Heart right ventricle (tissue), 16 donors: ENCODE measurements around the gene TRIM46. TPM values are rescaled to one million over a fixed set of nuclear protein-coding genes. Genes with fewer than 3 reads are reported as not detected.

ENCODE experiments used
- ATAC-seq, 8 donors: fragments of 200-7000 bp; cut with Tn5 transposase; one replicate each; pipeline ENCODE4 v1.9.1; 2020; ENCODE audit warnings: mild to moderate bottlenecking in 8 of 8, moderate library complexity in 8 of 8, moderate number of reproducible peaks in 1 of 8
- DNase-seq, 2 donors: peaks; one replicate each; pipeline ENCODE4 v3.0.0-alpha.2; 2020
- H3K27ac ChIP-seq, 10 donors: fragments of 200-600 bp; sonication (generic) in 2 of 10; one replicate each; pipeline versions ENCODE4 v1.5.0 to v1.8.0; 2020 to 2022; ENCODE audit warnings: mild to moderate bottlenecking in 3 of 10
- H3K27me3 ChIP-seq, 7 donors: fragments of 200-600 bp; one replicate each; pipeline ENCODE4 v1.8.0; 2021 to 2022; ENCODE audit warnings: mild to moderate bottlenecking in 2 of 7
- H3K36me3 ChIP-seq, 9 donors: fragments of 200-600 bp; sonication (generic) in 1 of 9; one replicate each; pipeline versions ENCODE4 v1.5.0 to v1.8.0; 2020 to 2022; ENCODE audit warnings: mild to moderate bottlenecking in 2 of 9
- H3K4me1 ChIP-seq, 9 donors: fragments of 200-600 bp; sonication (generic) in 1 of 9; one replicate each; pipeline versions ENCODE4 v1.5.0 to v1.8.0; 2020 to 2022; ENCODE audit warnings: mild to moderate bottlenecking in 4 of 9
- H3K4me3 ChIP-seq, 10 donors: fragments of 200-600 bp; sonication (generic) in 2 of 10; one replicate each; pipeline versions ENCODE4 v1.5.0 to v1.8.0; 2020 to 2022; ENCODE audit warnings: mild to moderate bottlenecking in 7 of 10, moderate library complexity in 2 of 10
- H3K9me3 ChIP-seq, 11 donors: fragments of 200-600 bp in 10 of 11; sonication (generic) in 2 of 11; one replicate each; pipeline versions ENCODE4 v1.5.0 to v1.8.0; 2013 to 2022; ENCODE audit warnings: mild to moderate bottlenecking in 2 of 11, control low read depth in 1 of 11, moderate library complexity in 1 of 11
- CTCF ChIP-seq, 9 donors: fragments of 200-600 bp; sonication (generic) in 2 of 9; IDR thresholded peaks; one replicate each; pipeline versions ENCODE4 v1.5.0 to v1.8.0; 2021 to 2022; ENCODE audit warnings: antibody characterized with exemption in 9 of 9, mild to moderate bottlenecking in 5 of 9, moderate library complexity in 1 of 9
- WGBS, 2 donors: extraction: QIAGEN DNeasy Blood & Tissue Kit; methylation state at CpG; one replicate each; pipeline ENCODE4 v1.1.7; 2013; ENCODE audit warnings: inconsistent platforms in 1 of 2; 5-methylcytosine and 5-hydroxymethylcytosine counted together
- intact Hi-C, 10 donors: fragments of 100-400 bp; cut with DNase I; formaldehyde crosslinking; loops; one replicate each; pipeline versions ENCODE4 v1.11.1 to v1.14.2; 2022
- polyA plus RNA-seq, 2 donors: library from polyadenylated mRNA; stranded (reverse); fragments of 200-250 nt; gene quantifications; one replicate each; pipeline ENCODE4 v1.2.3, GENCODE V29; 2013
- total RNA-seq, 10 donors: library from RNA; stranded (reverse); fragmentation: NEBNext Ultra II Directional in 3 of 10; extraction: Animal tissue kit (Norgen Biotek cat#: 25700) in 3 of 10; gene quantifications; one replicate each; pipeline versions ENCODE4 v1.2.1 to v1.2.4, GENCODE V29; 2021 to 2023
- donor health status: Arrhythmogenic right ventricular cardiomyopathy.
- donor health status: ischemic (EF 13 %, LVEDD 7.1; RV severe dilation, severe dysfunction).
- donor health status: healthy with polysubstance abuse.
- donor health status: DM: no; HTN: yes; CAD: no.
- donor health status: DM: no; HTN: no; CAD: no.
- donor health status: ischemic (EF 25% LVEDD 6.9; RV normal size, moderate dysfunction).
- donor health status: ischemic (EF 25% LVEDD 5.7; RV mildly dilated, moderate dysfunction).
- donor health status: healthy.
- donor health status: DM: yes; HTN: yes; CAD: no.
- donor health status: Ischemic cardiomyopathy.
- donor health status: ischemic (EF 35%, LVEDD 5.7; RV mildly dilated, moderate dysfunction).
- donor health status: nonischemic (EF 11% LVEDD 7.7; RV severe dilation, severe dysfunction).
- donor health status: DM: yes; HTN: yes; CAD: no.
- donor health status: PGD.
- donor health status: ischemic (EF 29% LVEDD 5.4; RV normal size, mild dysfunction).
- donor health status: nonischemic (EF 23%, LVEDD 6.1; RV moderate dilation, normal function).

The TRIM46 gene
- total and polyA plus RNA-seq, 12 donors = 0.04 to 0.35 (median 0.09) TPM; not detected in 8

DNA sequence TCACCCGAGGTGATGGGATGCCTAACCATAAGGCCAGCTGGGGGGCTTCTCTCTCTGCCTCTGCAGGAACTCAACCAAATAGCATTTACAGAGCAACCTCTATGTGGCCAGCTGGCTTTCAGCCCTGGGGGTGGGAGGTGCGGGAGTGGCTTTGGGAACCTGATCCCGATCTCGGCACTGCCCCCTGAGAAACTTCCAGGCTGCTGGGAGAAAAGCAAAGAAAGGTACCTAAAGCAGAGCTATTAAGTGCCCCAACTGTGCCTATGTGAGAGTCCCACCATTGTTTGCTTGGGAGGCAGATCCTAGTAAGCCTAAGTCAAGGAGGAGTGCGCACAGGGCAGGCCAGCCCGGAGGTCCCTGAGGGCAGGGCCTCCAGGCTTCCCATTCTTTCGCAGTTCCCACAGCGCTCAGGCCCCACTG, 7.6 kb upstream of the TRIM46 start:
- H3K9me3 ChIP-seq = peaks cover 0 to 8% (median 0%) of the 10 kb centered on the region in 11 donors
- peaks cover 0 to 15% (median 0%) of the 10 kb centered on the region in 7 donors for H3K27me3 ChIP-seq
- ATAC-seq (peak in 2 of 8 donors; percentile 1 to 6), DNase-seq (peak in 1 of 2 donors; percentile 54)
- H3K27ac ChIP-seq = peak overlapping the region; percentile 63 to 90 (median 82)
- no peak for TF ChIP-seq CTCF (IDR thresholded peaks at IDR 0.05)
- H3K36me3 ChIP-seq = peaks cover 0 to 26% (median 12%) of the 10 kb centered on the region in 9 donors
- intact Hi-C loops = loop anchor here in 9 of 10 donors (1.0 to 5.0 kb wide), 6 partner anchors 31 to 74 kb away; partner anchors contain the start of genes EFNA1 (in 3 of the 9) and SLC50A1 (in 1 of the 9)
- H3K4me3 ChIP-seq = peak overlapping the region in 4 of 10 donors; percentile 9 to 37 (median 28)
- WGBS, 2 donors = 27 to 55% methylated on average over 8 of the region's 8 CpGs
- peaks cover 8 to 33% (median 25%) of the 10 kb centered on the region in 9 donors for H3K4me1 ChIP-seq

DNA sequence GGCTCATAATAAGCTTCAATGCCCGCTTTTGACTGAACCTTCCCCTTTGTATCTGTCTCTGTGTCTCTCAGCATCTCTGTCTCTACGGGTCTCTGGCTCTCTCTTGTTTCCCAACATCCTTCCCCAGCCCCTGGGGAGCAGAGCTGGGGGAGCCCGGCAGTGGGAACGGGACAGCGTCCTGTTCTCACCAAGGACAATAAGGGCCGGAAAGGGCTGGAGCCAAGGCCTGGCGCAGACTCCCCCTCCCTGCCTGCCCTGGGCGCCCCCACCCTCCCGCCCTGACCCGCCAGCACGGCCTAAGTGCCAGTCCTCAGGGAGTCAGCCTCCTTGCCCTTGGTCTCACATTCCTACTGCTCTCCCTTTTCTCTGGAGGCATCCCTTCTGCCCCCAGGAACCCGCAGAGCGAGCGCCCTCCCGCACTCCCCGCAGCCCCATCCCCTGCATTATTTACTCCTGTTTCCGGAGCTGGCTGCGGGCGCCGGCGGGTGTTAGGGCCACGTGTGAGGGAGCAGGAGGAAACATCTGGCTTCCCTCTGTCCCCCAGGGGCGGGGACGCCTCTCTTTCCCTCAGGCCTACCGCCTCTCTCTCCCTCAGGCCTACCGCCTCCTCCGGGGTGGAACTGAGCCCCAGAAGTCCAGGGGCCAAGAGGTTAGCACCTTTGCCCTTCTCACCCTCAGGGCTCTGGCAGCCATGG, 7.0 kb upstream of the TRIM46 start:
- DNase-seq (peak; percentile 81 to 90), ATAC-seq (peak; percentile 74 to 90 (median 83))
- peaks cover 0 to 15% (median 0%) of the 10 kb centered on the region in 7 donors for H3K27me3 ChIP-seq
- peaks cover 8 to 36% (median 26%) of the 10 kb centered on the region in 9 donors for H3K4me1 ChIP-seq
- peaks cover 0 to 32% (median 12%) of the 10 kb centered on the region in 9 donors for H3K36me3 ChIP-seq
- WGBS, 2 donors = 22 to 31% methylated on average over 25 to 27 of the region's 27 CpGs
- H3K9me3 ChIP-seq = peaks cover 0 to 8% (median 0%) of the 10 kb centered on the region in 11 donors
- H3K27ac ChIP-seq = peak overlapping the region; percentile 63 to 90 (median 82)
- intact Hi-C loops = loop anchor here in 9 of 10 donors (1.0 to 5.0 kb wide), 7 partner anchors 32 to 75 kb away; partner anchors contain the start of genes EFNA1 (in 3 of the 9) and SLC50A1 (in 1 of the 9)
- TF ChIP-seq CTCF (IDR thresholded peaks at IDR 0.05) = no peak
- H3K4me3 ChIP-seq = peak overlapping the region in 6 of 10 donors; percentile 2 to 37 (median 28)

GRCh38 chr1:155167166-155168104, 6.2 kb upstream of the TRIM46 start:
- peaks cover 0 to 35% (median 12%) of the 10 kb centered on the region in 9 donors for H3K36me3 ChIP-seq
- TF ChIP-seq CTCF (IDR thresholded peaks at IDR 0.05) = peak; percentile 83 to 97 (median 89)
- DNase-seq (peak; percentile 90 to 93), ATAC-seq (peak; percentile 65 to 87 (median 78))
- peaks cover 0 to 15% (median 0%) of the 10 kb centered on the region in 7 donors for H3K27me3 ChIP-seq
- peaks cover 0 to 8% (median 0%) of the 10 kb centered on the region in 11 donors for H3K9me3 ChIP-seq
- peaks cover 11 to 44% (median 34%) of the 10 kb centered on the region in 9 donors for H3K4me1 ChIP-seq
- intact Hi-C loops = loop anchor here in 8 of 10 donors (1.0 to 5.0 kb wide), 6 partner anchors 33 to 76 kb away; partner anchors contain the start of genes EFNA1 (in 3 of the 8) and SLC50A1 (in 1 of the 8)
- H3K27ac ChIP-seq = peak overlapping the region; percentile 63 to 90 (median 82)
- 3 to 4% methylated on average over 28 of the region's 28 CpGs for WGBS, 2 donors
- peak overlapping the region in 6 of 10 donors; percentile 2 to 37 (median 28) for H3K4me3 ChIP-seq
